Activated CD4-positive, alpha-beta T cell treated with anti-CD3 and anti-CD28 coated beads, Interleukin-2, amount 10 ng/mL, durations not matched to agents 7 days and 5 days (primary cell): ENCODE measurements around the gene RBPJ. TPM values are rescaled to one million over a fixed set of nuclear protein-coding genes. Genes with fewer than 3 reads are reported as not detected.

ENCODE experiments used
- CTCF ChIA-PET: fragments of 350-600 bp; sonication (Branson Sonifier 250); formaldehyde crosslinking; loops from one replicate; lab custom pipeline; 2021; ENCODE audit warnings: antibody characterized with exemption; lab: Charles Lee
- POLR2A ChIA-PET: fragments of 350-600 bp; sonication (Branson Sonifier 250); formaldehyde crosslinking; loops from one replicate; lab custom pipeline; 2021; ENCODE audit warnings: antibody characterized with exemption; lab: Charles Lee
- DNase-seq: peaks from one replicate; pipeline ENCODE4 v3.0.0-alpha.2; 2020
- H3K27ac Mint-ChIP-seq: one replicate; pipeline ENCODE4 v1.8.0; 2021; ENCODE audit warnings: mild to moderate bottlenecking, moderate library complexity, mixed read lengths
- H3K27me3 Mint-ChIP-seq: one replicate; pipeline ENCODE4 v1.8.0; 2021; ENCODE audit warnings: mixed read lengths
- H3K36me3 Mint-ChIP-seq: one replicate; pipeline ENCODE4 v1.8.0; 2021; ENCODE audit warnings: low read depth, mixed read lengths
- H3K4me1 Mint-ChIP-seq: one replicate; pipeline ENCODE4 v1.8.0; 2021; ENCODE audit warnings: mixed read lengths
- H3K4me3 Mint-ChIP-seq: one replicate; pipeline ENCODE4 v1.8.0; 2021; ENCODE audit warnings: mild to moderate bottlenecking, moderate library complexity, mixed read lengths
- H3K9me3 Mint-ChIP-seq: one replicate; pipeline ENCODE4 v1.8.0; 2021; ENCODE audit warnings: mixed read lengths
- total RNA-seq, 2 experiments: library from RNA; stranded (reverse); gene quantifications; one replicate each; pipeline ENCODE4 v1.2.3, GENCODE V29; 2021

Gene RBPJ
- total RNA-seq, 2 experiments from 2014 or later, result 66.4 to 74.9 TPM

GRCh38 chr4:26447378-26447777, 126.6 kb downstream of the RBPJ start:
- H3K4me3 Mint-ChIP-seq, result no peak overlapping the region
- H3K27me3 Mint-ChIP-seq, result peaks cover 16% of the 10 kb centered on the region
- H3K27ac Mint-ChIP-seq, result no peak overlapping the region
- H3K36me3 Mint-ChIP-seq, result peaks cover 4% of the 10 kb centered on the region
- no peaks in the 10 kb centered on the region for H3K4me1 Mint-ChIP-seq
- ChIA-PET CTCF (interaction anchor here (1.2 kb wide), 1 partner anchor 11 kb away, joined by 3 read pairs; no protein-coding TSS in a partner anchor), POLR2A (no interaction called here)
- peaks cover 7% of the 10 kb centered on the region for H3K9me3 Mint-ChIP-seq
- no peak for DNase-seq

- Mint-ChIP-seq H3K36me3 (peaks cover 2% of the 10 kb centered on the region), H3K4me3 (no peak overlapping the region), H3K27me3 (peaks cover 16% of the 10 kb centered on the region), H3K27ac (no peak overlapping the region), H3K9me3 (peaks cover 3% of the 10 kb centered on the region), H3K4me1 (no peaks in the 10 kb centered on the region)
- ChIA-PET POLR2A (no interaction called here), CTCF (no interaction called here)
- no peak for DNase-seq
Measured at GRCh38 chr4:26450418-26450817, 129.6 kb downstream of the RBPJ start.

GRCh38 chr4:26451597-26451996, 130.8 kb downstream of the RBPJ start:
- ChIA-PET POLR2A (no interaction called here), CTCF (interaction anchor here (0.6 to 1.6 kb wide), 4 partner anchors 9 to 120 kb away, joined by 3 to 4 read pairs (median 4); no protein-coding TSS in a partner anchor)
- no peaks in the 10 kb centered on the region for H3K36me3 Mint-ChIP-seq
- H3K27ac Mint-ChIP-seq, result no peak overlapping the region
- no peaks in the 10 kb centered on the region for H3K9me3 Mint-ChIP-seq
- no peak overlapping the region for H3K4me3 Mint-ChIP-seq
- H3K4me1 Mint-ChIP-seq, result no peaks in the 10 kb centered on the region
- peaks cover 12% of the 10 kb centered on the region for H3K27me3 Mint-ChIP-seq
- DNase-seq, result no peak

GRCh38 chr4:26452565-26453531, 132.0 kb downstream of the RBPJ start:
- DNase-seq, result no peak
- Mint-ChIP-seq H3K27me3 (peaks cover 8% of the 10 kb centered on the region), H3K4me1 (peaks cover 10% of the 10 kb centered on the region), H3K36me3 (no peaks in the 10 kb centered on the region), H3K27ac (no peak overlapping the region), H3K9me3 (no peaks in the 10 kb centered on the region), H3K4me3 (no peak overlapping the region)
- ChIA-PET POLR2A (no interaction called here), CTCF (interaction anchor here (0.7 to 1.6 kb wide), 4 partner anchors 7 to 541 kb away, joined by 3 to 4 read pairs (median 4); no protein-coding TSS in a partner anchor)

GRCh38 chr4:26454961-26455360, 134.1 kb downstream of the RBPJ start:
- Mint-ChIP-seq H3K27me3 (no peaks in the 10 kb centered on the region), H3K9me3 (no peaks in the 10 kb centered on the region), H3K36me3 (no peaks in the 10 kb centered on the region), H3K27ac (no peak overlapping the region), H3K4me1 (peaks cover 22% of the 10 kb centered on the region), H3K4me3 (no peak overlapping the region)
- DNase-seq, result no peak
- CTCF ChIA-PET, result no interaction called here
- POLR2A ChIA-PET, result no interaction called here

- no peak for DNase-seq
- Mint-ChIP-seq H3K27ac (no peak overlapping the region), H3K27me3 (no peaks in the 10 kb centered on the region), H3K4me3 (no peak overlapping the region), H3K36me3 (no peaks in the 10 kb centered on the region), H3K9me3 (no peaks in the 10 kb centered on the region), H3K4me1 (peaks cover 22% of the 10 kb centered on the region)
- POLR2A ChIA-PET, result no interaction called here
- CTCF ChIA-PET, result no interaction called here
Measured at GRCh38 chr4:26455571-26455970, 134.8 kb downstream of the RBPJ start.

- Mint-ChIP-seq H3K4me1 (peaks cover 22% of the 10 kb centered on the region), H3K9me3 (no peaks in the 10 kb centered on the region), H3K27me3 (no peaks in the 10 kb centered on the region), H3K27ac (peak overlapping the region; percentile 11), H3K4me3 (no peak overlapping the region), H3K36me3 (no peaks in the 10 kb centered on the region)
- no peak for DNase-seq
- ChIA-PET POLR2A (no interaction called here), CTCF (interaction anchor here (1.6 kb wide), 1 partner anchor 16 kb away, joined by 3 read pairs; no protein-coding TSS in a partner anchor)
Measured at GRCh38 chr4:26457412-26457811, 136.6 kb downstream of the RBPJ start.

GRCh38 chr4:26458157-26458561, 137.3 kb downstream of the RBPJ start:
- Mint-ChIP-seq H3K4me3 (no peak overlapping the region), H3K4me1 (peaks cover 22% of the 10 kb centered on the region), H3K27ac (peak overlapping the region; percentile 65), H3K36me3 (no peaks in the 10 kb centered on the region), H3K27me3 (no peaks in the 10 kb centered on the region), H3K9me3 (no peaks in the 10 kb centered on the region)
- ChIA-PET CTCF (interaction anchor here (1.6 kb wide), 1 partner anchor 15 kb away, joined by 3 read pairs; no protein-coding TSS in a partner anchor), POLR2A (no interaction called here)
- DNase-seq, result peak; percentile 46

- H3K27me3 Mint-ChIP-seq, result no peaks in the 10 kb centered on the region
- POLR2A ChIA-PET, result no interaction called here
- H3K4me3 Mint-ChIP-seq, result peak overlapping the region; percentile 33
- DNase-seq, result peak; percentile 21
- CTCF ChIA-PET, result interaction anchor here (0.6 to 1.3 kb wide), 3 partner anchors 7 to 77 kb away, joined by 3 to 4 read pairs (median 3); no protein-coding TSS in a partner anchor
- H3K36me3 Mint-ChIP-seq, result no peaks in the 10 kb centered on the region
- no peak overlapping the region for H3K27ac Mint-ChIP-seq
- peaks cover 22% of the 10 kb centered on the region for H3K4me1 Mint-ChIP-seq
- H3K9me3 Mint-ChIP-seq, result no peaks in the 10 kb centered on the region
Measured at GRCh38 chr4:26459054-26459755, 138.4 kb downstream of the RBPJ start.

GRCh38 chr4:26459756-26460530, 139.1 kb downstream of the RBPJ start:
- CTCF ChIA-PET, result interaction anchor here (1.3 kb wide), 1 partner anchor 8 kb away, joined by 4 read pairs; no protein-coding TSS in a partner anchor
- H3K4me1 Mint-ChIP-seq, result peaks cover 22% of the 10 kb centered on the region
- H3K36me3 Mint-ChIP-seq, result no peaks in the 10 kb centered on the region
- H3K27me3 Mint-ChIP-seq, result no peaks in the 10 kb centered on the region
- no peak overlapping the region for H3K27ac Mint-ChIP-seq
- no peak for DNase-seq
- POLR2A ChIA-PET, result no interaction called here
- H3K4me3 Mint-ChIP-seq, result no peak overlapping the region
- no peaks in the 10 kb centered on the region for H3K9me3 Mint-ChIP-seq

GRCh38 chr4:26462874-26463273, 142.1 kb downstream of the RBPJ start:
- Mint-ChIP-seq H3K27me3 (no peaks in the 10 kb centered on the region), H3K36me3 (no peaks in the 10 kb centered on the region), H3K9me3 (no peaks in the 10 kb centered on the region), H3K4me3 (no peak overlapping the region), H3K27ac (no peak overlapping the region), H3K4me1 (peaks cover 12% of the 10 kb centered on the region)
- no peak for DNase-seq
- ChIA-PET CTCF (interaction anchor here (0.8 kb wide), 1 partner anchor 15 kb away, joined by 3 read pairs; no protein-coding TSS in a partner anchor), POLR2A (no interaction called here)

- ChIA-PET POLR2A (no interaction called here), CTCF (interaction anchor here (0.8 kb wide), 1 partner anchor 15 kb away, joined by 3 read pairs; no protein-coding TSS in a partner anchor)
- DNase-seq, result no peak
- Mint-ChIP-seq H3K27me3 (no peaks in the 10 kb centered on the region), H3K4me1 (peaks cover 7% of the 10 kb centered on the region), H3K27ac (no peak overlapping the region), H3K4me3 (no peak overlapping the region), H3K36me3 (no peaks in the 10 kb centered on the region), H3K9me3 (no peaks in the 10 kb centered on the region)
Measured at GRCh38 chr4:26463386-26463785, 142.6 kb downstream of the RBPJ start.
